Activated CD4-positive, alpha-beta T cell treated with anti-CD3 and anti-CD28 coated beads, Interleukin-2, amount 50 U/mL, for 16 hours (primary cell): ENCODE measurements around the gene CTIF.

Experiments used
- DNase-seq: peaks from one replicate; pipeline ENCODE4 v3.0.0-alpha.2; 2020

CTIF gene

GRCh38 chr18:48828194-48828545 is 289.3 kb downstream of the CTIF start:
- no peak for DNase-seq

GRCh38 chr18:48828691-48829442 is 290.0 kb downstream of the CTIF start:
- DNase-seq = no peak

- DNase-seq = no peak
These were observed 290.8 kb downstream of the CTIF start for GRCh38 chr18:48829443-48830149.

GRCh38 chr18:48831113-48831759 is 292.4 kb downstream of the CTIF start:
- DNase-seq = no peak

GRCh38 chr18:48831802-48832201 is 293.0 kb downstream of the CTIF start:
- no peak for DNase-seq

- peak; percentile 54 for DNase-seq
These were observed 294.3 kb downstream of the CTIF start for GRCh38 chr18:48832938-48833700.

- peak; percentile 84 for DNase-seq
These were observed 295.0 kb downstream of the CTIF start for GRCh38 chr18:48833701-48834412.

- DNase-seq = peak; percentile 94
These were observed 295.7 kb downstream of the CTIF start for GRCh38 chr18:48834413-48835031.

- peak; percentile 27 for DNase-seq
These were observed 296.3 kb downstream of the CTIF start for GRCh38 chr18:48835119-48835518.

- DNase-seq = no peak
These were observed 296.9 kb downstream of the CTIF start for GRCh38 chr18:48835745-48836170.

GRCh38 chr18:48836231-48836805 is 297.5 kb downstream of the CTIF start:
- no peak for DNase-seq

GRCh38 chr18:48836806-48837615 is 298.2 kb downstream of the CTIF start:
- DNase-seq = no peak

GRCh38 chr18:48837676-48838075 is 298.8 kb downstream of the CTIF start:
- no peak for DNase-seq

GRCh38 chr18:48838166-48838775 is 299.4 kb downstream of the CTIF start:
- no peak for DNase-seq

- peak; percentile 22 for DNase-seq
These were observed 300.3 kb downstream of the CTIF start for GRCh38 chr18:48838921-48839818.

GRCh38 chr18:48839819-48840490 is 301.1 kb downstream of the CTIF start:
- DNase-seq = no peak

- no peak for DNase-seq
These were observed 301.7 kb downstream of the CTIF start for GRCh38 chr18:48840491-48840877.
